ENCODE results near the gene ADAMTS10. TPM values are rescaled to one million over a fixed set of nuclear protein-coding genes. Genes with fewer than 3 reads are reported as not detected.

Gene ADAMTS10
- total and polyA plus RNA-seq, 4 experiments from 2014 or later, result 0.59 to 67.2 (median 34.1) TPM

DNA sequence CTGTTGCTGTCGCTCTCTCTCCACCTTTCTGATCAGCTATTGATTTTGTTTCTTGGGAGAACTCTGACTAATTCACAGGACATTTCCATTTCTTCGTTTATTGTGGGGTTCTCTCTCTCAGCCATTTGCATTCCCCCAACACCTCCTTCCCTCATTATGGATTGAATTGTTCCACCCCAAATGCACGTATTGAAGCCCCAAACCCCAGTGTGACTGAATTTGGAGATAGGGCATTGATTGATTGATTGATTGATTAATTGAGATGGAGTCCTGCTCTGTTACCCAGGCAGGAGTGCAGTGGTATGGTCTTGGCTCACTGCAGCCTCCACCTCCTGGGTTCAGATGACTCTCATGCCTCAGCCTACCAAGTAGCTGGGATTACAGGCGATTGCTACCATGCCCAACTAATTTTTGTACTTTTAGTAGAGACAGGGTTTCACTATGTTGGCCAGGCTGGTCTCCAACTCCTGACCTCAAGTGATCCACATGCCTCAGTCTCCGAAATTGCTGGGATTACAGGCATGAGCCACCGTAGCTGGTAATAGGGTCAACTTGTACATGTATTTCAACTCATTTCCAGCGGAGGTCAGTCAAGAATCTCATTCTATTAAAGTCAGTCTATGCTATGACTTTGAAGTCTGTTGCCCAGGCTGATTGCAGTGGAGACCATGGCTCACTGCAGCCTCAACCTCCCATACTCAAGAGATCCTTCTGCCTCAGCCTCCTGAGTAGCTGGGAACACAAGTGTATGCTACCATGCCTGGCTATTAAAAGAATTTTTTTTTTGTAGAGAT is 33.5 kb upstream of the ADAMTS10 start:
- no peak for DNase-seq
- Histone ChIP-seq H3K9me3 (ENCODE audit: control insufficient read depth in 1 of 2, low read length in 2 of 2) (no peaks in the 10 kb centered on the region), H3K27ac (ENCODE audit: low read depth, low read length) (no peak overlapping the region), H3K4me1 (ENCODE audit: insufficient read depth, low read length) (no peaks in the 10 kb centered on the region), H3K36me3 (ENCODE audit: insufficient read depth, low read length) (no peaks in the 10 kb centered on the region), H3K4me3 (ENCODE audit: low read length in 2 of 2) (no peak overlapping the region), H3K27me3 (ENCODE audit: insufficient read depth, low read length) (no peaks in the 10 kb centered on the region)
- ChIA-PET CTCF (ENCODE audit: partially characterized antibody) (interaction anchor here (0.8 to 5.9 kb wide), 7 partner anchors 8 to 64 kb away, joined by 3 to 76 read pairs (median 3); partner anchors contain the start of gene MYO1F), POLR2A (ENCODE audit: partially characterized antibody) (interaction anchor here (0.8 kb wide), 1 partner anchor 131 kb away, joined by 3 read pairs; no protein-coding TSS in a partner anchor)
- no peaks in the 10 kb centered on the region for H3K36me3 Mint-ChIP-seq
- H3K4me3 Mint-ChIP-seq, result no peak overlapping the region
- no peak overlapping the region for H3K27ac Mint-ChIP-seq
- intact Hi-C loops (cut with micrococcal nuclease), result no loop called here
- peaks cover 0 to 2% (median 0%) of the 10 kb centered on the region in 4 donors for H3K4me1 Mint-ChIP-seq
- H3K27me3 Mint-ChIP-seq, result peaks cover 9 to 11% of the 10 kb centered on the region in 2 donors
- peaks cover 0 to 5% (median 0%) of the 10 kb centered on the region in 8 donors for H3K9me3 Mint-ChIP-seq

DNA sequence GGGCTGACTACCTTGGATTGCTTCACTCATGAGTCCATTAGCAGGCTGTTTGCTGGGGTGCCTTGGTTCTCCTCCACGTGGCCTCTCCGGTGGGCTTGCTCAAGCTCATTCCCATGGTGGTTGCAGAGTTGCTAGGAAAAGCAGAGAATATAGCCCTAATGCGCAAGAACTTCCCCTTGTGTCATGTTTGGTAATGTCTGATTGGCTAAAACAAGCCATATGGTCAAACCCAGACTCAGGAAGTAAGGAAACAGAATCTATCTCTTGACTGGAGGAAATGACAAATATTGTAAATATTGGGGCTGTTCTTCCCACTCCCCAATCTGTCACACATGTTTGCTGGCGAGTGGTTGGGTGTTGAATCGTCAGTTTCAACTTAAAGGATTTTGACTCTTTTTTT is 32.0 kb upstream of the ADAMTS10 start:
- H3K27ac Mint-ChIP-seq, result no peak overlapping the region
- peaks cover 0 to 5% (median 0%) of the 10 kb centered on the region in 8 donors for H3K9me3 Mint-ChIP-seq
- H3K4me3 ChIP-seq (ENCODE audit: low read length in 2 of 2), result no peak overlapping the region
- H3K27me3 Mint-ChIP-seq, result peaks cover 16 to 19% of the 10 kb centered on the region in 2 donors
- H3K27ac ChIP-seq (ENCODE audit: low read depth, low read length), result no peak overlapping the region
- H3K4me1 ChIP-seq (ENCODE audit: insufficient read depth, low read length), result no peaks in the 10 kb centered on the region
- no peak overlapping the region for H3K4me3 Mint-ChIP-seq
- no peak for DNase-seq
- no peaks in the 10 kb centered on the region for H3K36me3 ChIP-seq (ENCODE audit: insufficient read depth, low read length)
- no peaks in the 10 kb centered on the region for H3K9me3 ChIP-seq (ENCODE audit: control insufficient read depth in 1 of 2, low read length in 2 of 2)
- ChIA-PET CTCF (ENCODE audit: partially characterized antibody) (interaction anchor here (1.1 to 5.9 kb wide), 12 partner anchors 8 to 289 kb away, joined by 4 to 76 read pairs (median 10); partner anchors contain the start of genes MARCHF2, MYO1F and NFILZ), POLR2A (ENCODE audit: partially characterized antibody) (interaction anchor here (1.2 to 1.6 kb wide), 2 partner anchors 62 to 73 kb away, joined by 4 to 6 read pairs; no protein-coding TSS in a partner anchor)
- intact Hi-C loops (cut with micrococcal nuclease), result loop anchor here (1.0 kb wide), 1 partner anchor 62 kb away; no protein-coding TSS in a partner anchor
- H3K4me1 Mint-ChIP-seq, result peaks cover 0 to 4% (median under 1%) of the 10 kb centered on the region in 4 donors
- no peaks in the 10 kb centered on the region for H3K27me3 ChIP-seq (ENCODE audit: insufficient read depth, low read length)
- H3K36me3 Mint-ChIP-seq, result no peaks in the 10 kb centered on the region

DNA sequence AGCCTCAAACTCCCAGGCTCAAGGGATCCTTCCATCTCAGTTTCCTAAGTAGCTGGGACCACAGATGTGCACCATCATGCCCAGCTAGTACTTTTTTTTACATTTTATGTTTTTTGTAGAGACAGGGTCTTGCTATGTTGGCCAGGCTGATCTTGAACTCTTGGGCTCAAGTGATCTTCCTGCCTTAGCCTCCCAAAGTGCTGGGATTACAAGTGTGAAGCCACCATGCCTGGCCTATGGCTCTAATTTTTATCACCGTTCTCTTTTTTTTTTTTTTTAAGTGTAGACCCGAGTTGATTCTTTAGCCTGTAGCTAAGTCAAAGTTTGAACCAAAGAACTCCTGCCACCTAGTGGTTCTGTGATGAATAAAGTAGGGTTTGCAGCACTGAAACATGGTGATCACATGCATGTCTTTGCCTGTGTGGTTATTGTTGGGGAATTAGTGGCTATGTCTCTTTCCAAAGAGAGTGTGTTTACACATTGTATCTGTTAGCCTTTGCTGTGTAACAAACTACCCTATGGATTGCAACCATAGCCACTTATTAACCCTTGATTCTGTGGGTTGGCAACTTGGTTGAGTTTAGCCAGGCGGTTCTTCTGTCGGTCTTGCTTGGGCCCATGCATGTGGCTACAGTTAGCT is 31.5 kb upstream of the ADAMTS10 start:
- Histone ChIP-seq H3K36me3 (ENCODE audit: insufficient read depth, low read length) (no peaks in the 10 kb centered on the region), H3K4me1 (ENCODE audit: insufficient read depth, low read length) (no peaks in the 10 kb centered on the region), H3K4me3 (ENCODE audit: low read length in 2 of 2) (no peak overlapping the region), H3K27ac (ENCODE audit: low read depth, low read length) (no peak overlapping the region), H3K9me3 (ENCODE audit: control insufficient read depth in 1 of 2, low read length in 2 of 2) (no peaks in the 10 kb centered on the region), H3K27me3 (ENCODE audit: insufficient read depth, low read length) (no peaks in the 10 kb centered on the region)
- POLR2A ChIA-PET (ENCODE audit: partially characterized antibody), result interaction anchor here (1.2 to 1.6 kb wide), 3 partner anchors 61 to 229 kb away, joined by 4 to 6 read pairs (median 4); partner anchors contain the start of gene MARCHF2
- Mint-ChIP-seq H3K9me3 (peaks cover 0 to 5% (median 0%) of the 10 kb centered on the region in 8 donors), H3K4me3 (no peak overlapping the region), H3K4me1 (peaks cover 0 to 4% (median under 1%) of the 10 kb centered on the region in 4 donors), H3K27ac (no peak overlapping the region), H3K27me3 (peaks cover 16 to 19% of the 10 kb centered on the region in 2 donors), H3K36me3 (no peaks in the 10 kb centered on the region)
- peak in 4 of 5 donors; percentile 44 to 53 (median 48) for DNase-seq
- intact Hi-C loops (cut with micrococcal nuclease), result loop anchor here (1.0 kb wide), 1 partner anchor 62 kb away; no protein-coding TSS in a partner anchor
- CTCF ChIA-PET (ENCODE audit: partially characterized antibody), result interaction anchor here (0.6 to 5.9 kb wide), 26 partner anchors 8 to 636 kb away, joined by 3 to 76 read pairs (median 4); partner anchors contain the start of genes ELAVL1, MARCHF2, MYO1F and NFILZ

DNA sequence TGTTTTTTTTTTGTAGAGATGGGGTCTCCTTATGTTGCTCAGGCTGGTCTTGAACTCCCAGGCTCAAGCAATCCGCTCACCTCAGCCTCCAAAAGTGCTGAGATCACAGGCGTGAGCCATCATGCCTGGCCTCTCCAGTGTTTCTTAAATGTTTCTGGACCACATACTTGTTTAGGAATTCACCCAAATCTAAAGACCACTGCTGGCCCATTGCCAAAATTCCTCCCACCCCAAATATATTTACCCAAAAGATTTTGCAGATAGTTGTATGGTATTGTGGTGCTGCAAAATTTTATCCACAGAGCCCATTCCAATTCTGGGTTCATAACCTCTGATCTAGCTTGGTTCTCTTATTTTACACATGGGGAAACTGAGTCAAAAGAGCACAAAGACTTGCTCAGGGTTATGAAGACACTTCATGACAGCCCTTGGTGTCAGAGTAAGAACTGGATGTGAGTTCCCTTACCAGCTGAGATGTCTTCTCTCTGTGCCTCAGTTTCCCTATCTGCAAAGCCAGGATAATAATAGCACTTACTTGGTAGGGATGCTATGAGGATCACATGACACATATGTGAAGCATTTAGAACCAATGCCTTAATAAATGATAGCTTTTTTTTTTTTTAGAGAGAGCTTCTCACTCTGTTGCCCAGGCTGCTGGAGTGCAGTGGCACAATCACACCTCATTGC is 30.8 kb upstream of the ADAMTS10 start:
- Histone ChIP-seq H3K9me3 (ENCODE audit: control insufficient read depth in 1 of 2, low read length in 2 of 2) (no peaks in the 10 kb centered on the region), H3K27ac (ENCODE audit: low read depth, low read length) (no peak overlapping the region), H3K4me3 (ENCODE audit: low read length in 2 of 2) (no peak overlapping the region), H3K27me3 (ENCODE audit: insufficient read depth, low read length) (no peaks in the 10 kb centered on the region), H3K4me1 (ENCODE audit: insufficient read depth, low read length) (no peaks in the 10 kb centered on the region), H3K36me3 (ENCODE audit: insufficient read depth, low read length) (no peaks in the 10 kb centered on the region)
- ChIA-PET CTCF (ENCODE audit: partially characterized antibody) (interaction anchor here (0.6 to 5.9 kb wide), 26 partner anchors 8 to 635 kb away, joined by 3 to 76 read pairs (median 4); partner anchors contain the start of genes ELAVL1, MARCHF2, MYO1F and NFILZ), POLR2A (ENCODE audit: partially characterized antibody) (interaction anchor here (1.2 to 1.6 kb wide), 3 partner anchors 60 to 228 kb away, joined by 4 to 6 read pairs (median 4); partner anchors contain the start of gene MARCHF2)
- intact Hi-C loops (cut with micrococcal nuclease), result no loop called here
- Mint-ChIP-seq H3K27ac (no peak overlapping the region), H3K9me3 (peaks cover 0 to 5% (median 0%) of the 10 kb centered on the region in 8 donors), H3K36me3 (no peaks in the 10 kb centered on the region), H3K4me3 (no peak overlapping the region), H3K27me3 (peaks cover 14 to 19% of the 10 kb centered on the region in 2 donors), H3K4me1 (peaks cover 0 to 4% (median under 1%) of the 10 kb centered on the region in 4 donors)
- DNase-seq, result no peak

DNA sequence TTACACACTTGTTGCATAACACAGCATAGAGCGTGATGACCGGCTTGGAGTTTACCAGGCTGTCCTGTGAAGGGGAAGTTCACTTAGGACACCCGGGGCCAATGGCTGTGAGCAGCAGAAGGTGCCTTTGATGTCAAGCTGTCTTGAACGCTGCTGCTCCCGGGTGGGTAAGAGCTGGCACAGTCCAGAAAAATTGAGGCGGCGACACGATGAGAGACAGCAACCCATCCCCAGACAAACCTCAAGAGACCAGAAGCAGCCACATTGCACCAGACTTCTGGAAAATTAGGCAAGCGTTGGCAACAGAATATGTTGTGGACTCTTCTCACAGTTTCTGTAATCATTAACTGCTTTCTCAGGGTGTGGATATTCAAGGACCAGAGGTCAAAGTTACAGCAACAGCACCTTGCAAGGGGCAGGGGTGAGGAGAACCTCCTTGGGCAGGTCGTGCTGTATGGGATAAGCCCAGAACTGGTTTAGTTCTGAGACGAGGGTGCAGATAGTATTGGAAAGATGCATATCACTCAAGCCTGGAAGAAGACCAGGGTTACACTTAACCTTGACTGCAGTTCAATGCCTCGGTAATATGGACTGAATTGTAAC is 30.0 kb upstream of the ADAMTS10 start:
- Mint-ChIP-seq H3K27me3 (peaks cover 14 to 19% of the 10 kb centered on the region in 2 donors), H3K36me3 (no peaks in the 10 kb centered on the region), H3K4me1 (peaks cover 0 to 4% (median under 1%) of the 10 kb centered on the region in 4 donors), H3K27ac (no peak overlapping the region), H3K4me3 (no peak overlapping the region), H3K9me3 (peaks cover 0 to 3% (median 0%) of the 10 kb centered on the region in 8 donors)
- Histone ChIP-seq H3K27me3 (ENCODE audit: insufficient read depth, low read length) (no peaks in the 10 kb centered on the region), H3K4me3 (ENCODE audit: low read length in 2 of 2) (no peak overlapping the region), H3K36me3 (ENCODE audit: insufficient read depth, low read length) (no peaks in the 10 kb centered on the region), H3K9me3 (ENCODE audit: control insufficient read depth in 1 of 2, low read length in 2 of 2) (no peaks in the 10 kb centered on the region), H3K27ac (ENCODE audit: low read depth, low read length) (no peak overlapping the region), H3K4me1 (ENCODE audit: insufficient read depth, low read length) (no peaks in the 10 kb centered on the region)
- intact Hi-C loops (cut with micrococcal nuclease), result no loop called here
- no peak for DNase-seq
- POLR2A ChIA-PET (ENCODE audit: partially characterized antibody), result no interaction called here
- CTCF ChIA-PET (ENCODE audit: partially characterized antibody), result interaction anchor here (0.6 to 2.8 kb wide), 2 partner anchors 25 to 374 kb away, joined by 3 to 14 read pairs; no protein-coding TSS in a partner anchor

DNA sequence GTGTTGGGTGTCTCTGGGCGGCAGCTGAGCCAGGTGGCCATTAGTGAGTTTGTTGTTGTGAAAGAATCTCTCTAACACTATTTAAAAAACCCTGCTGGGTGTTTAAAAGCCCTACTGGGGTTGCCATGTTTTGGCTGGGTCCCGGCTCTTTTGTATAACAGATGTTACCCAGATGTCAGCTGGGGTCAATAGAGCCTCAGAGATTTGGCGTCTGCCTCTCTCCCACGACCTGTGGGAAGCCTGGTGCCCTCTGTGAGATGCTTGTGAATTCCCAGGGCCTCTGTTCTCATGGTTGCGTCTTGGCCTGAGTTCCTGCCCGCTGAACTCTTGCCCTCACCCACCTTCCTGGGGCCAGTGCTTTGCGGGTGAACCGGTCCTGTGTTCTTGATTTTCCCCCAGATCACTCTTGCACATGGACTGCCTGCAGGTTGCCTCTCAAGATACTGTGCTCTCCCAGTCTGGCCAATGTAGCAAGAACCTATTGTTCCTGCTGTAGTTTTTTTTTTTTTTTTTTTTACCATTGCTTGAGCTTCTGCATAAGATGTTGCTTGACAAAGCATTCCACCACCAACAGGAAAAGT is 29.4 kb upstream of the ADAMTS10 start:
- DNase-seq, result no peak
- Mint-ChIP-seq H3K4me1 (peaks cover 0 to 4% (median under 1%) of the 10 kb centered on the region in 4 donors), H3K27ac (no peak overlapping the region), H3K36me3 (no peaks in the 10 kb centered on the region), H3K27me3 (peaks cover 17 to 19% of the 10 kb centered on the region in 2 donors), H3K9me3 (peaks cover 0 to 3% (median 0%) of the 10 kb centered on the region in 8 donors), H3K4me3 (no peak overlapping the region)
- H3K27me3 ChIP-seq (ENCODE audit: insufficient read depth, low read length), result no peaks in the 10 kb centered on the region
- H3K4me3 ChIP-seq (ENCODE audit: low read length in 2 of 2), result no peak overlapping the region
- intact Hi-C loops (cut with micrococcal nuclease), result no loop called here
- CTCF ChIA-PET (ENCODE audit: partially characterized antibody), result interaction anchor here (0.6 kb wide), 1 partner anchor 373 kb away, joined by 3 read pairs; no protein-coding TSS in a partner anchor
- H3K4me1 ChIP-seq (ENCODE audit: insufficient read depth, low read length), result no peaks in the 10 kb centered on the region
- POLR2A ChIA-PET (ENCODE audit: partially characterized antibody), result no interaction called here
- no peaks in the 10 kb centered on the region for H3K36me3 ChIP-seq (ENCODE audit: insufficient read depth, low read length)
- H3K9me3 ChIP-seq (ENCODE audit: control insufficient read depth in 1 of 2, low read length in 2 of 2), result no peaks in the 10 kb centered on the region
- no peak overlapping the region for H3K27ac ChIP-seq (ENCODE audit: low read depth, low read length)
